ENCODE measurements around the gene ETS1. TPM values are rescaled to one million over a fixed set of nuclear protein-coding genes. Genes with fewer than 3 reads are reported as not detected.

The ETS1 gene
- total RNA-seq, 2 donors from 2014 or later, result 19.3 to 37.6 TPM

DNA sequence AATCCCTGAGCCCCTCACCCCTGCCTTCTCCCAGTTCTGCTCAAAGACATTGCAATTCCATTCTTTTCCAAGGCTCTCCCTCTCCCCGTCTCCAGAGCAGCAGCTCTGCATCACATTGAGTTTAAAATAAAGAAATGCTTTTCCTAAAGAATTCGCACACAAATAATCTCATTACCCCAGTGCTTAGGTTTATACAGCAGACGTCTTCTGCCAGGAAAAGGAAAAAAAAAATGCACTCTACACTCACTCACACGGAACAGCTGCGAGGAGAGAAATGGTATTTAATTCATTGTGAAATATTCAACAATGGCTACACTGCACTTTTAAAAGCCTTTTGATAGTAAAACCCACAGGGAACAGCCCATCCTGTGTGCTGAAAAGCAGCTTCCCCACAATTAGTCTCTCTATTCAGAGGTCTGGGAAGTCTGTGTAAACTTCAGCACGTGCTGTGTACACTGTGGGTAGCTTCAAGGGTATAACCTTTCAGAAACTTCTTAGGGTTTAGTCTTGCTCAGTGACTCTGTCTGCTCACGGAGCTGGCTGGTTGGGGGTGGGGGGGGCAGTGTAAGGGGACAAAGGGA lies 42.8 kb downstream of the ETS1 start:
- peak overlapping the region in 1 of 2 donors; percentile 20 for H3K9ac ChIP-seq (ENCODE audit: low read depth in 2 of 2, low read length in 2 of 2)
- H3K4me3 ChIP-seq, result no peak overlapping the region
- H3K36me3 ChIP-seq, result no peaks in the 10 kb centered on the region
- no peaks in the 10 kb centered on the region for H3K9me3 ChIP-seq
- DNase-seq, result no peak
- H3K27me3 ChIP-seq, result no peaks in the 10 kb centered on the region
- no peak overlapping the region for H3K27ac ChIP-seq
- TF ChIP-seq, protein P1, sequence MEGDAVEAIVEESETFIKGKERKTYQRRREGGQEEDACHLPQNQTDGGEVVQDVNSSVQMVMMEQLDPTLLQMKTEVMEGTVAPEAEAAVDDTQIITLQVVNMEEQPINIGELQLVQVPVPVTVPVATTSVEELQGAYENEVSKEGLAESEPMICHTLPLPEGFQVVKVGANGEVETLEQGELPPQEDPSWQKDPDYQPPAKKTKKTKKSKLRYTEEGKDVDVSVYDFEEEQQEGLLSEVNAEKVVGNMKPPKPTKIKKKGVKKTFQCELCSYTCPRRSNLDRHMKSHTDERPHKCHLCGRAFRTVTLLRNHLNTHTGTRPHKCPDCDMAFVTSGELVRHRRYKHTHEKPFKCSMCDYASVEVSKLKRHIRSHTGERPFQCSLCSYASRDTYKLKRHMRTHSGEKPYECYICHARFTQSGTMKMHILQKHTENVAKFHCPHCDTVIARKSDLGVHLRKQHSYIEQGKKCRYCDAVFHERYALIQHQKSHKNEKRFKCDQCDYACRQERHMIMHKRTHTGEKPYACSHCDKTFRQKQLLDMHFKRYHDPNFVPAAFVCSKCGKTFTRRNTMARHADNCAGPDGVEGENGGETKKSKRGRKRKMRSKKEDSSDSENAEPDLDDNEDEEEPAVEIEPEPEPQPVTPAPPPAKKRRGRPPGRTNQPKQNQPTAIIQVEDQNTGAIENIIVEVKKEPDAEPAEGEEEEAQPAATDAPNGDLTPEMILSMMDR (IDR thresholded peaks at IDR 0.05), result no peak
- intact Hi-C loops (cut with DNase I), result no loop called here
- H3K4me1 ChIP-seq, result no peaks in the 10 kb centered on the region

DNA sequence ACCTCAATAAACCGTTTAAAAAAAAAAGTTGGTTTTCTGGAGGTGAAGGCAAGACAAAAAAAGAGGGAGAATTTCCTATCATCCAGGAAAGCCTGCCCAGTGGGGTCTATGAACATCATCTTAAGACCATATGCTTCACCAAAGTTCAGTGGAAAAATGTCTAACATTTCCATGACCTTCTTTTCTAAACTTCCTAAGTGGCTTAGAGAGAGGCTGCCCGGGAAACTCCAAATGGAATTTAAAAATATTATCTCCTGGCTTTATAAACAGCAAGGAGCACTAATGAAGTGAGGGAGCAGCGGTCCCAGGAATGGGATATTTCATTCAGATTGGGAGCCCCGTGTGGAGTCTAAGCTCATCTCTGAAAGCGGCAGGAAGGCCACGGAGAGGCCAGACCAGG lies 46.9 kb downstream of the ETS1 start:
- Histone ChIP-seq H3K27ac (no peak overlapping the region), H3K36me3 (no peaks in the 10 kb centered on the region), H3K9ac (ENCODE audit: low read depth in 2 of 2, low read length in 2 of 2) (no peak overlapping the region), H3K27me3 (no peaks in the 10 kb centered on the region), H3K4me1 (no peaks in the 10 kb centered on the region), H3K9me3 (no peaks in the 10 kb centered on the region), H3K4me3 (no peak overlapping the region)
- no peak for DNase-seq
- TF ChIP-seq, protein P1 (IDR thresholded peaks at IDR 0.05), result no peak
- intact Hi-C loops (cut with DNase I), result no loop called here

DNA sequence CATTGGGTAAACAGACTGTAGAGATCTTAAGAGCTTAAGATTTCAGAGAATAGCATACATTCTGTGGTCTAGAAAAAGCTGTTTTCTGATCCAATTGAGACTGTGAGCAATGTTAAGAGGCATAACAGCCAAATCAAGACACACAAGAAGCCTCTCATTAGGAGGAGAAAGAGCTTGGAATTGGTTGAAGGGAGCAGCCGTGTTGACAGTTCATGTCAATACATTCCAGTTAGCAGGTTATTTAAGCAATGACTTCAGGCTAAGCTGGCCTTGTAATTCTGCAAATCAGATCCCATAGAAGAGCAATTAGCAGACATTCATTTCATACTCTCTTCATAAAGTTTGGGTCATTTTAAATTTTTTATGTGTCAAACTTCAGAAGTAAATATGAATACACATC lies 50.9 kb downstream of the ETS1 start:
- Histone ChIP-seq H3K9me3 (no peaks in the 10 kb centered on the region), H3K27me3 (no peaks in the 10 kb centered on the region), H3K9ac (ENCODE audit: low read depth in 2 of 2, low read length in 2 of 2) (no peak overlapping the region), H3K4me3 (no peak overlapping the region), H3K27ac (no peak overlapping the region), H3K4me1 (no peaks in the 10 kb centered on the region), H3K36me3 (no peaks in the 10 kb centered on the region)
- DNase-seq, result no peak
- intact Hi-C loops (cut with DNase I), result no loop called here
- TF ChIP-seq, protein P1 (IDR thresholded peaks at IDR 0.05), result no peak

DNA sequence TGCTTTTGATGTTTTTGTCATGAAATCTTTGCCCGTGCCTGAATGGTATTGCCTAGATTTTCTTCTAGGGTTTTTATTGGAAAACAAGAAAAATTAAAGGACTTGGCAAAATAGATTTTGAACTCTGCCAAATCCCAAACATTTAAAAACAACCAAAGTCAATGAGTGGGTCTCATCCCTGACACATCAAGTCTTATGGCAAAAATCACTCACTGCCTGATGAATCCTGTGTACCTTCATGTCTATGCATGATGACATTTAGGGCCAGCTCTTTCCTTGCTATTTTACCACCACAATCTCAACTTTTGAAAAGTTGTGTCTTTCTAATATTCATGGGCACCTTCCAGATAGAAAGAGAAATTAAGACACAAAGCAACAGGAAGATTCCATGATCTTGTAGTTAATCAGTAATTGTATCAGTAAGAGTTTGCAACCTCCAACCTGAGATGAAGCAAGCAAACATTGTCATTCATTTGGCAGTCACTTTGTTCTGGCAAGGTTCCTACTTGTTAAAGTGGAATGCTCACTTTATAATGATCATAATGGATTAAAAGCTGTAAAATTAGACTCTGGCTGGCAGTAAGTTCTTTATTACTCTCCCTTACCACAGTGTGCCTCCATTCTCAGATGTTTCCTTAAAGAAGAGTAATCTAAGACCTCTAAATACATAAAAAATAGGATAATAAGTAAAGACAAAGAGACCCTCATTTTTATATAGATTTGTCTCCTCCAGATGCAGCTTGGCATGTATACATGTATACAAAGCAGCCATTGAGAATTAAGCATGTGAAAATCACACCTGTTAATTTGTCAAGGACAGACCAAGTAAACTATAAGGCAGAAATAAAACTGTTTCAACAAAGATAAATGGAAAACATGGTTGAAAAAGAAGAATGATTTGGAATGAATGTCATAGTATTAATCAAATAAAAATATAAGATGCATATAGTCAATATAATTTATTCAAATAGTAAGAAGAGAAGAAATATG lies 51.6 kb downstream of the ETS1 start:
- TF ChIP-seq, protein P1 (IDR thresholded peaks at IDR 0.05), result no peak
- no peak overlapping the region for H3K9ac ChIP-seq (ENCODE audit: low read depth in 2 of 2, low read length in 2 of 2)
- H3K36me3 ChIP-seq, result no peaks in the 10 kb centered on the region
- intact Hi-C loops (cut with DNase I), result no loop called here
- no peaks in the 10 kb centered on the region for H3K9me3 ChIP-seq
- DNase-seq, result no peak
- no peak overlapping the region for H3K27ac ChIP-seq
- no peaks in the 10 kb centered on the region for H3K27me3 ChIP-seq
- H3K4me1 ChIP-seq, result no peaks in the 10 kb centered on the region
- no peak overlapping the region for H3K4me3 ChIP-seq

DNA sequence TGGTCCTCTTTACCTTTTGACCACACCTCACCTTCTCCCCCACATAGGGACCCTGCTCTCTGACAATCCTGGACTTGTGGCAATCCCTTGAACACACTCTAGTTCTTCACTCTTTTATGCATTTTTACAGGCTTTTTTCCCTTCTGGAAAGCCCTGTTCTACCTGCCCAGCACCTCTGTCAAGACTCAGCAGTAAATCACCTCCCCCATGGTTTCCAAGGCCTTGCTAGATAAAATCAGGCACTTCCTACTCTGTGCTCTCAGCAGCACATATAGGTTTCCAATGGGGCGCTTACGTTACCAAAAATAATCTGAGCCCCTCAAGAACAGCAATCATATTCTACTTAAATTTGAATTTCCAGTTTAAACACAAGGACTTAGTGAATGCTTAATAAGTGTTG lies 53.9 kb downstream of the ETS1 start:
- Histone ChIP-seq H3K9me3 (no peaks in the 10 kb centered on the region), H3K36me3 (no peaks in the 10 kb centered on the region), H3K4me3 (no peak overlapping the region), H3K27me3 (no peaks in the 10 kb centered on the region), H3K4me1 (no peaks in the 10 kb centered on the region), H3K9ac (ENCODE audit: low read depth in 2 of 2, low read length in 2 of 2) (no peak overlapping the region), H3K27ac (no peak overlapping the region)
- TF ChIP-seq, protein P1 (IDR thresholded peaks at IDR 0.05), result no peak
- intact Hi-C loops (cut with DNase I), result no loop called here
- DNase-seq, result no peak

All from colonic mucosa (tissue), 4 donors.